Effector CD8-positive, alpha-beta T cell (primary cell): ENCODE data around the gene TNFRSF19.
"Not testable (repeated sequence)": the region's sequence is repeated elsewhere in the genome, so short reads cannot be mapped to it uniquely, and the experiment has no call there.

Experiments
- DNase-seq: peaks from one replicate; lab custom pipeline; 2025; lab: John Stamatoyannopoulos, UW

Gene TNFRSF19

DNA sequence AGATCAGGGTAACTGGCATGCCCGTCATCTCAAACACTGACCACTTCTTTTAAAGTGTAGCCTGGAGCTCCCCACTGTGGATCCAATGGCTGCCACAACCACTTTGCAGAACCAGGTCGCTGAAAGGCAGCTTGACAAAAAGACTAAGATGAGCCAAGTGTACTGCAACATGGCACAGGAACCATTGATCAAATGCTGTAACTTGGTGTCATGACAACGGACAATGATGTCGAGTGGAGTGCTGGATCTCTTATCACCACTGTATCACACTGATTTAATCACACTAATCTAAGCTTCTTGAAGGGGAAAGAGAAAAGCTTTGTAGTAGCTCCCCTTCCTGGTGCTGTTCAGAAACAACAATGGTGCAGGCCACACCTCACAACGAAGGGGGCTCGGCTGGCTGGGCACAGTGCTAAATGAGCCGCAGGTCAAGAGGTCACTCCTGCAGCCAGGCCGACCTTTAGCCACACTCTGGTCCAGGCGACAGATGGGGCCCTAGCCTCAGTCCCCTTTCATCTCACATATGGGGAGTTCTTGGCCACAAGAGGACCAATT lies 2.2 kb upstream of the TNFRSF19 start:
- no peak for DNase-seq

DNA sequence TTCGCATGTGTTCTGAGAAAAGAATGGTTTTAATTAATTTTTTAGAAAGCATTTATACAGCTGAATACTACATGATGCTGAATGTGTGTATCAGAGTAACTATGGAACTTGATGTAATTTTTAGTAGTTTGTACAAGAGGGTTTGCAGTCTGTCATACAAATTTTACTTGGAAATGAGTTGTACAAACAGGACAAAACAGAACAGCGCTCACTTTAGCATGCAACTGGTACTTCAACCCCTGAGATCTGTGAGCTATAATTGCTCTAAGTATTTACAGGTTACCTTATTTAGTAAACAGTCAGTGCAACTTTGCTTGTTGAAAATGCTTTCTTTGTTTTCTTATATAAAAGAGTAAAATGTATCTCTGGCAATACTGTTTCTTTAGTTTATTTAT lies 706 bp downstream of the TNFRSF19 start:
- DNase-seq = no peak

DNA sequence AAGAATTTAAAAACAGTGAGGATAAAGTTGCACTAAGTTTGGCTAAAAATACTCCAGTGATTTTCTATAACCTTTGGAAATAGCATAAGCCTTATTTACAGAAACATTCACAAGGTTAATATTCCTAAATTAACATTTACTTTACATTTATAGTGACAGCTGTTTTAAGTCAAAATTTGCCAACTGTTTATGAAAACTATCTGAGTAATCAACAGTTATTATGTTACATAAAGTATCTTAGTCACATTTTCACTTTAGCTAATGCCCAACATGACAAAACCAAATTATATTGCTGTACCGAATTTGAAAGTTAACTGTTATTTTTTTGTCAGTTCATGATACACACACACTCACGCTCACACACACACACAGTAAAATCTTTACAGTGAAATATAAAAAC lies 1.2 kb downstream of the TNFRSF19 start:
- DNase-seq = no peak

DNA sequence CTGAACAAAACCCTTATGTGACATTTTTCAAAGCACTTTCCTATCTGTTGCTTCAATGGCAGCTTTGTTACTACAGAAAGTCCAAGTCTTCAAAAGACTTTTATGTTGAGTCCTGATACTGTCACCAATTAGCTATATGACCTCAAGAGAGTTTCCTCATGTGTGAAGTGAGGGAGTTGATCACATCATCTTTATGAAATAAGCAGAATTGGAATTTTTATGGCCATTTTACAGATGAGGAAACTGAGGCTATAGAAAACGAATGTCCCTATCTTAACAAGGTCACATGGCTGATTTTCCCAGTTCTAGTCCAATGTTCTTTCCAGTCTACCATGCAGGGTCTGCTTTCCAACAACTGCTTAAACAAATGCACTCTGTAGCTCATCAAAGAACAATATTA lies 2.6 kb downstream of the TNFRSF19 start:
- no peak for DNase-seq

DNA sequence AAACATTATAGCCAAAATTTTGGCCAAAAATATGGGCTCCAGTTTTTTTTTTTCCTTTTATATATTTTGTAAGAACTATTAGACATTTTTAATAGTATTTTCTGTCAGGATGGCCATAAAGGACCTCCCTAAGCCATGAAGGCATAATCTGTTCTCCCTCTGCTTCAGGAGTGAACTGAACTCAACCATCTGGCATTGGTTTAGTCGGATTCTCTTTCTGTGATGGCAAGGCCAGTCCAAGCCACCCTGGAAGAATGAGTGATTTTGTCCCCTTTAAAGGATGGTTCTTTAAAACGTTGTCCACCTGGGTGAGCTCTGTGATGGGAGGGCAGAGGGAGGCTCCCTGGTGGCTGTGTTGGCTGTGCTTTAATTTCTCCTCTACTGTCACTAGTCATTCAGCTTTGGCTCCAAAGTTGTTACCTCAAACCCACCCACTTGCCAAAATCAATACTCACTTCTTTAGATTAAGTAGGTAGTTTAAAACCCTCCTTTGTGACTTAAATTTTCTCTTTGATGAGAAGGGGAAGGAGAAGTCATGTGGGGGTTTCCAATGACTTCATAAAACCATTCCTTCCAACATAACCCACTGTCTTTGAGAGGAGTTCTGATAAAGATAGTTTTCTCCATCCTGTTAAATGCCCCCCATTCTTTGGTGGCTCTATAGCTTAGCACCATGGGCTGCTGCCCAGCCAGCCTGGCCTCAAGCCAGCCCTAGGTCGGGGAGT lies 4.4 kb downstream of the TNFRSF19 start:
- no peak for DNase-seq

DNA sequence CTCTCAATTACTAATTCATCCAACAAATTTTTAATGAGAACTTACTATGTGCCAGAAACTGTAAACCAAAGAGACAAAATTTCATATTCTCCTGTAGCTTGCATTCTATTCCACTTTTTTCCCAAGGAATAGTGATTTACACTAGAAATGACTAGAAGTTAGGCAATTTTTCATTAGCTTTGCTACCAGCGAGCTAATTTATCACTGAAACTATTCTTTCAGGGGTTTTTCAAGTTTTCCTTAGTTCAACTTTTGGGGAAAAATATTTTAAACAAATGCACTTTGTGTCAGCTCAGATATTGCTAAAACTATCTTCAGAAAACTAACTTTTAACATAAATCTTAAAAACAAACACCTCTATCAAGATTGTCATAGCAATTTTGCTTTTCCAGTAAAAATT lies 5.4 kb downstream of the TNFRSF19 start:
- DNase-seq = no peak

DNA sequence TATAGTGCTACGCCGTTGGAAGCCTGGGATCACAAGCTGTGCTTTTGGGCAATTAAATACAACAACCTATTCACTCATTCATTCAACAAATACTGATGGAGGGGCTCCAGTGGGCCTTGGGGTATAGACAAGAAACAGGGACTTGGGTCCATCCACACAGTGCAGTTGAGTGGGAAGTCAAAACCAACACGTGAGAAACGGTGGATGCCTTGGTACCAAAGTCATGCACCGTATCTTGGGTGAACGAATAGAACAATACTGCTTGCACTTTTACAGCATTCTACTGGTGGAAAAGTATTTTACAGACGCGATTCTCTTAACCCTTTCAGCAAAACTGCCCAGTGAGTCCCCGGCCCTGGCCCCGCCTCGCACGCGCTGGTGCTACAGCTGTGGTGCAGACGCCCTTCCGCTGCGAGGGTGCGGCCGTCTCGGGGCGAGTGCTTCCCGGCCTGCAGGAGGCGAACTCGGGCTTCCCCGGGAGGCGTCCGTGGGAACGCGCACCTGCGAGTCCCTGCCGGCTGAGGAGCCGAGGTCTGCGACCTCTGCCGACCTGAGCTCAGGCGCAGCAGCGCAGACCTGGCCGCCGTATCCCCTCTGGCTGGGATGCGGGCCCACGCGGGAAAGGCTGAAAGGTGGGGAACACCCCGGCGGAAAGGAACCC lies 8.3 kb downstream of the TNFRSF19 start:
- DNase-seq = peak; percentile 36

DNA sequence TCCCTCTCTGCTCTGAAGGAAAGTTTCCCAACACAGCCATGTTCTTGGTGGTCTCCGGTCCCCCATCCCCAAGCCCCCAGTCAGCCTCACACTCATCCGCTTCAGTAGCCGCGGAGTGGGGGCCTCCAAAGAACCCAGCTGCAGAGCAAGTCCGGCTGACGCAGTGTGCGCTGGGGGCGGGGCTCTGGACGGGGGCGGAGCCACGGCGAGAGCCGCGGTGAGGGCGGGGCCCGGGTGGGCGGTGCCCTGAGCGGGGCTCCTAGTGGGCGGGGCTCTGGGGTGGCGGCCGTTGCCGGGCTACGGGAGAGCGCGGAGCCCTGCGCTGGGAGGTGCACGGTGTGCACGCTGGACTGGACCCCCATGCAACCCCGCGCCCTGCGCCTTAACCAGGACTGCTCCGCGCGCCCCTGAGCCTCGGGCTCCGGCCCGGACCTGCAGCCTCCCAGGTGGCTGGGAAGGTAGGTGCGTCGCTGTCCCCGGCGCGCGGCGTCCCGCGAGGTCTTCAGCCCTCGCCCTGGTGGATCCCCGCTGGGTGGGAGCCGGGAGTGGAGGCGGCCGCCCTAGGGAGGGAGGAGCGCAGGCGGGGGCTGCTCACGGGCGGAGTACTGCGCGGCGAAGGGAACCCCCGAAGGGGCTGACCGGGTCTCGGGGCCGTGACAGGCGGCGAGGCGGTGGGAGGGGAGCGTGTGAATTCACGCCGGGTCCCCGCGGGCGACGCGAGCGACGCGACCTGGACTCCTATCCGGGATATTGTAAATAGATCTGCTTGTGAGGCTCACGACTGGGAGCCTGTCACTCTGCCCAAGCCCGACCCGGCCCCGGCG lies 9.1 kb downstream of the TNFRSF19 start:
- peak; percentile 86 for DNase-seq

DNA sequence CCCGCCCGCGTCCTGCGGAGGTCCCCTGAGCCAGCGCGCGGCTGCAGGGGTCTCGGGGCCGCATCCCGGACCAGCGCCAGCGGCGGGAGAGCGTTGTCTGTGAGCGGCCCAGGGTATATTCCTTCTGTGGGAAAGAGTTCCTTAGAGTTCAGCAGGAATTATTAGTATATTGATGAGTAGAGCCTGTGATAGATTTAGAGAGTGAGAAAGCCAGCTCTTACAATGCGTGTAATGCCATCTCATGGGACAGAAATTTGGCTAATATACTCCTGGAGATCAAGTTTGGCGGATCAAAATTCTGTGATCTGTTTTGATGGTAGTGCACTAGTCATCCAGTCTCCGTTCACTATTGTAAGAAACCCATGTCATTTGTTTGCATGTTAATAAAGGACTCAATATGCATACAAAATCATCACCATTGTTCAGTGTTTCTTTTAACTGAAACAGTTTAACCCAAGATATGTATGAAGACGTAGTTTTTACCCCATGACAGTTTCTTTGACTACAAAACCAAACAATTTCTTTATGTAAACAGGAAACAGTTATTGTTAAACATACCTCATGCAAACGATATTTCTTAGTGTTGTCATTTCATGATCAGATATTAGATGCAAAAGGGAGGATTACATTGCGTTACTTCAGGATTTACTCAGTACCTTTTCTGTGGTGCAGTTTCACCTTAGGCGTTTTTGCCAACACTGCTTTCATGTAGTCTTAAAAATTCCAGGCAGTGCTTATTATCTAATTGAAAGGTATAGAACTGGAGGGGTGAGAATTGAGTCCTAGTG lies 9.9 kb downstream of the TNFRSF19 start:
- DNase-seq = no peak

DNA sequence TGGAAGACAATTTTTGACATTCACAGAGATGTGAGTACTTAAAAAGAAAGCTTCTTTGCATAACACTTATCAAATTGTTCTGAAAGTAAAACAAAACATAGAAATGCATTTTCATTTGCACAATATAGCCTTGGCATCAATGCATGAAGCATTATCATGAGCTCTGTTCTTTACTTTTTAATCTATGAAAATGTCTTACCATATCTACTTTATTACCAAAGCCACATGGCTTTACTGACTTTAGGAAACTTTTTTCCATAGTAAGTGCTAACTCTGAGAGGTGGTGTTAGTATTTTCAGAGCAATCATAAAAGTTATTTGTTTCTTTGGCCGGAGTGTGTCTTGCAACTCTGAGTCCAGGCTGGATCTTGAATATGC lies 10.5 kb downstream of the TNFRSF19 start:
- no peak for DNase-seq

DNA sequence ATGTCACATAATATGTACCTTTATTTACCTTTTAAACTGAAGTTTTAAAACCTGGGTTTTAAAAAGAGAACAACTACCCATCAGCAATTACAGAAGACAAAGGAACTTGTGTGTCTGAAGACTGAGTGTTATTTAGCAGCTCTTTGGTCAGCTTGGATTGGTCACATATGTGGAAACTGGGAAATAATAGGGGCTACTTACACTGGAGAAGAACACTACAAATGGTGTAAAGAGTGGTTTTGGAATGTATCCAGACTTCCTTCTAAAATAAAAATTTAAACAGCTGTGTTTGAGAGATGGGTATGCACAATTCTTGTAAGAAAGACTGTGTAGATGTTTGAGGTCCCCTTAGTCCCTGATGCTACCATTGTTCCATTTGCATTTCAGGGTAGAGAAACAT lies 13.3 kb downstream of the TNFRSF19 start:
- DNase-seq = no peak

DNA sequence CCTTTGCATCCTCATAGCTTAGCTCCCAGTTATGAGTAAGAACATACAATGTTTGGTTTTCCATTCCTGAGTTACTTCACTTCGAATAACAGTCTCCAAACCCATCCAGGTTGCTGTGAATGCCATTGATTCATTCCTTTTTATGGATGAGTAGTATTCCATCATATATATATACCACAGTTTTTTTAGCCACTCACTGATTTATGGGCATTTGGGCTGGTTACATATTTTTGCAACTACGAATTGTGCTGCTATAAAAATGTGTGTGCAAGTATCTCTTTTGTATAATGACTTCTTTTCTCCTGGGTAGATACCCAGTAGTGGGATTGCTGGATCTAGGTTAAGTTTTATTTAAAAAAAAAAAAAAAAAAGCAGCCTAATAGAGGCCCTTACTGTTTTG lies 14.1 kb downstream of the TNFRSF19 start:
- DNase-seq = no peak

DNA sequence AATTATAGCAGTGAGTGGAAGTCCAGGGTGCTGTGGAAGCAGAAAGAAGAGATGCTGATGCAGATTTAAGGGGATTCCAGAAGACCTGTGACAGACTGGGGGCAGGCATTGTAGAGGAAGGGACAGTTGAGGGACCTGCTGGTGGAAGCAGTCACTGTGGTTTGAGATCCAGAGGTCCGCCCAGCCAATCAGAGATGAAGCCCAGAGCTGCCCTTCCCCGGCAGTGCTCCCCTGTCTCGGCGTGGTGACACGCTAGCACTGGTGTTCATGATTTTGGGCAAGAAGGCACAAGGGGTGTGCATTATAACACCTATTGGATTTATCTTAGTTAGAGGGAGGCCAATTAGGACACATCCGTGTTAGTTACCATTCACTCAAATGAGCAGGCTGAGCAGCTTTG lies 16.1 kb downstream of the TNFRSF19 start:
- no peak for DNase-seq

DNA sequence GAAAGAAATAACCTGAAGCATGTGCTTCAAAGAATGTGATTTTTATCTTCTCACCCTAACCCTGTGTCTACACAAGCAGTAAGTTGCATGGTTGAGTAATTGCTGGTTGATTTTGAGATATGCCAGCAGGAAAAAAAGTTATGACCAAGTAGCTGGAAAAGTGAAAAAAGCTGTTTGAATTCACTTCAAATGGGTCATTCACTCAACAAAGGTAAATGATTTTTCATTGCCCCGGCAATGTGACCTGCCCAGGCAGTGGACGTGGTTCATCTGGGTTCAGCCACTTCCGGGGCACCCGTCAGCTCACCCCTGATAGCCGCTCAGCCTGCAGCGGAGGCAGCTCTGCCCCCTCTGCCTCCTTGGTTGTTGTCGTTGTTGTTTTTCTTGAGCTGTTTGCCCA lies 18.5 kb downstream of the TNFRSF19 start:
- no peak for DNase-seq

DNA sequence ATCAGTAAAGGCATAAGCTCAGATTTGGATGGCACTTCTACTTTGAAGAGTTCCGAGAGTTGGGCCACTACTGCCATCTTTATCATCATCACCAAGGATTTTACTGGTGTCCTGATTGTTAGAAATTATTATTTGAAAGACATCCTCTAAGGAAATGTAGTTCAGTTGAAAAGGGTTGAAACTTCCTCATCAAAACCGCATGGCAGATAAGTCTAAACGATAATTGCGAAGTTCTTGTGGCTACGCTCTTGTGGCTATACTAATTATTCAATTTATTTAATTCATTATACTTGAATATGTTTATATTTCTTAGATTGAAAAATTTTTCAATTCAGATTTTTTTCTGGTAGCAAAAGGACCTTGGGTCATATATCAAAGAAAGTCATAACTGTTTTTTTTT lies 22.4 kb downstream of the TNFRSF19 start:
- no peak for DNase-seq

DNA sequence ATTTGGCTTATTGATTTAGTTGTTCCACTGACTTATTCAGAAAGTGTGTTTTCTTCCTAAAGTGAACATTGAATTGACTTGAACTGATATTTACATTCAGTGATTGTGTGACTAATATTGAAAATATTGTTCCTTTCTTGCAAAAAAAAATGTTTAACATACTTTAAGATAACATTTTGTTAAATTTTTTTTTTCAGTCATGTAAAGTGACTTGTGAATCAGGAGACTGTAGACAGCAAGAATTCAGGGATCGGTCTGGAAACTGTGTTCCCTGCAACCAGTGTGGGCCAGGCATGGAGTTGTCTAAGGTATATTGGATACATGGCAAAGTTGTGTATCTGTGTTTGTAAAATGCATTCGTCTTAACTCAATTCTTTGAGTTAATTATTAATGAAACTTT lies 22.9 kb downstream of the TNFRSF19 start:
- no peak for DNase-seq

DNA sequence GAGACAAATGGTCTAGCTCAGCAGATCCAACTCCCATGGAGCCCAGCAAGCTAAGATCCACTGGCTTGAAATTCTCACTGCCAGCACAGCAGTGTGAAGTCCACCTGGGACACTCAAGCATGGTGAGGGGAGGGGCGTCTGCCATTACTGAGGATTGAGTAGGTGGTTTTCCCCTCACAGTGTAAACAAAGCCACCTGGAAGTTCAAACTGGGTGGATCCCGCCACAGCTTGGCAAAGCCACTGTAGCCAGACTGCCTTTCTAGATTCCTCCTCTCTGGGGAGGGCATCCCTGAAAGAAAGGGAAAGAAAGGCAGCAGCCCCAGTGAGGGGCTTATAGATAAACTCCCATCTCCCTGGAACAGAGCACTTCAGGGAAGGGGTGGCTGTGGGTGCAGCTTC lies 24.1 kb downstream of the TNFRSF19 start:
- DNase-seq = not testable (repeated sequence)

DNA sequence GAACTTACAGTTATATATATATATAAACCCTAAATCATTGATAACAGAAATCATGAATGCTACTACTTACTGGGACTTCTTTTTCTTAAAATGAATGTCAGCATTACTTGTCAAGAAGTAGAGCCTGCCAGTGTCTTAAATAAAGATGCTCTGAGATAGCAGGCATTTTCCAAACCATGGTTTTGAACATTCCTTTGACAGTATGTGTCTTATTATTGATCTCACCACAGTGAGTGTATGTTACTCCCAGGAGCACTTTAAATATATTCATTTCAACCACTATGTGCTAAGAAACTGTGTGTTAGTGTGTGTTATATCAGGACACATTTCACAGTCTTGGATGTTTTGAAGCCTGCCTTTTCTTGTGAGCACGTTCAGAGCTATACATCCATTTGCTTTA lies 28.2 kb downstream of the TNFRSF19 start:
- DNase-seq = no peak

DNA sequence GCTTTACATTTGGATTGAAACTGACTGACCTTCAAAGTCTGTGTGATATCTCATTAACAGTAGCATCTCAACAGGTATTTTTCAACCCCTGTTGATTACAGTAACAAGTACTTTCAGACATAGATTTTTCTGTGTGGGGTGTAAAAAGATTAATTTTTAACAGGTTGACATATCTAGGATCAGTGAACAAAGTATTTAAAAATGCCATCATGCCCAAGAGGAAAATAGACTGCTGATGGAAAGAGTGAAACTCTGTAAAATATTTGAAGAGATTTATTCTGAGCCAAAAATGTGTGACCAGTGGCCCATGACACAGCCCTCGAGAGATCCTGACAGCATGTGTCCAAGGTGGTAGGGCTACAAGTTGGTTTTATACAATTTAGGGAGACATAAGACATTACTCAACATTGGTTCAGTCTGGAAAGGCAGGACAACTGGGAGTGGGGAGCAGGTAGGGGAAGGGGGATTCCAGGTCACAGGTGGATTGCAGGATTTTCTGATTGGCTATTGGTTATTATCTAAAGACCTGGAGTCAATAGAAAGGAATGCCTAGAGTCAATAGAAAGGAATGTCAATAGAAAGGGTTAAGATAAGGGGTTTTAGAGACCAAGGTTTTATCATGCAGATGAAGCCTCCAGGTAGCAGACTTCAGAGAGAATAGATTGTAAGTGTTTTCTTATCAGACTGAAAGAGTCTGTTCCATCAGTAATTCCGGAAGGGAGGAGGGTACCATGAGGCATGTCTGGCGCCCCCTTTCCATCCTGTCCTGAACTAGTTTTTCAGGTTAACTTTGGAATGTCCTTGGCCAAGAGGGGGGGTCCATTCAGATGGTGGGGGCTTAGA lies 29.1 kb downstream of the TNFRSF19 start:
- no peak for DNase-seq

DNA sequence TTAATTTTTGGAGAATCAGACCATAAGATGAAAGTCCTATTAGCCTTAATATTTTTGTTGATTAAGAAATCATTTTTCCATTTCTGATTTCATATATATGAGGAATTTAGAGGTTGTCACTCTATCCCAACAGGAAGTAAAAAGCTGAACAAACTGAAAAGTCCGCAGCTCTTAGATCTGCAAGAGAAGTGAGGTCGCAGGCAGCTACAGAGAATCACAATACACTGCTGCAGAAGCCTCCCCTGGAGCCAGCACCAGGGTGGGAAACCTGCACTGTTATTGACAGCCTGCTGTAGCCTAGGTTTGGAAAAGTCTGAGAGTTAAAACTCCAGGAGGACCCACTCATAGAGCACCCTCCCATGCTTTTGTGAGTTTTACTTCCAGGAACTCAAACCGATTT lies 29.9 kb downstream of the TNFRSF19 start:
- no peak for DNase-seq

DNA sequence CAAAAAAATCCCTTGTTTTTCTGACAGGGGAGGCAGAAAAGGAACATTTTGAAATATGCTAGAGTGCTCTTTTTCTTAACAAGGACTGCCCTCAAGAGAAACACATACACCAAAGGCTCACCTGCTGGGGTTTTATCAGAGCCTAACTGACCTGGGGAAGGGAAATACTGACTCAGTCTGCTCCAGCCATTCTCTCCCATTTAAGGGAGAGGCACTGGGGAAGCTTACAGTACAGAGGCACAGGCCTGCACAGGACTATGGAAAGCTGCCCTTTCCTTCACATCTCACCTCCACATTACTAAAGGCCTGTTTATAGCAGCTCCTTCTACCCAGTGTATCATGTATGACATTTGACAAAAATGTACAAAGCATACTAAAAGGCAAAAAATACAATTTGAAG lies 30.3 kb downstream of the TNFRSF19 start:
- no peak for DNase-seq
